GM12878 (cell line): ENCODE measurements around the gene ARPC1B. TPM values are rescaled to one million over a fixed set of nuclear protein-coding genes. Genes with fewer than 3 reads are reported as not detected.

Experiments used
- ATAC-seq: fragments of 200-7000 bp; cut with Tn5 transposase; 3 replicates; pipeline ENCODE4 v1.9.1; 2020; ENCODE audit warnings: mild to moderate bottlenecking, moderate library complexity
- BruUV-seq: library from RNA; stranded (reverse); fragments of 400-500 nt; replicated peaks from 2 replicates; lab custom pipeline; 2021; lab: Mats Ljungman, UMichigan
- CTCF ChIA-PET: fragments of 300-600 bp; sonication (Branson Sonifier 250); formaldehyde crosslinking; extraction: SDS; loops from one replicate; lab custom pipeline; 2021; ENCODE audit warnings: inconsistent platforms; lab: Yijun Ruan, JAX
- POLR2A ChIA-PET: fragments of 350-600 bp; formaldehyde crosslinking; extraction: SDS; loops from one replicate; lab custom pipeline; 2021; ENCODE audit warnings: inconsistent platforms; lab: Charles Lee
- RAD21 ChIA-PET: fragments of 300-600 bp; sonication (Branson Sonifier 250); formaldehyde crosslinking; loops from one replicate; lab custom pipeline; 2023; ENCODE audit warnings: antibody characterized with exemption; ENCODE audit not compliant: unreplicated experiment; lab: Charles Lee
- SMC1A ChIA-PET: fragments of 300-600 bp; sonication (Branson Sonifier 250); formaldehyde crosslinking; loops from one replicate; lab custom pipeline; 2023; ENCODE audit not compliant: unreplicated experiment, uncharacterized antibody; lab: Charles Lee
- DNase-seq: peaks from one replicate; pipeline ENCODE4 v3.0.0-alpha.2; 2011; ENCODE audit warnings: low read depth, low spot score
- FAIRE-seq: peaks from 3 replicates; lab custom pipeline; 2011; peaks lifted over from hg19 to GRCh38; lab: Jason Lieb, UNC
- H2AFZ ChIP-seq: 2 replicates; pipeline ENCODE4 v1.6.0; 2011; ENCODE audit warnings: low read depth, low read length, control low read depth; ENCODE audit not compliant: control insufficient read depth
- H3K27ac ChIP-seq: 2 replicates; pipeline ENCODE4 v1.5.1; 2011; ENCODE audit warnings: control low read depth; ENCODE audit not compliant: control insufficient read depth, insufficient read depth
- H3K27me3 ChIP-seq, 2 experiments: replicated peaks in 1 of 2; 2 replicates each; pipeline versions ENCODE4 v1.6.0 to v1.6.1; 2011; ENCODE audit warnings: low read length in 1 of 2; ENCODE audit not compliant: control insufficient read depth in 2 of 2, insufficient read depth in 2 of 2
- H3K36me3 ChIP-seq, 2 experiments: 2 replicates each; pipeline ENCODE4 v1.5.1; 2011; ENCODE audit warnings: low read length in 1 of 2; ENCODE audit not compliant: control insufficient read depth in 2 of 2, insufficient read depth in 2 of 2
- H3K4me1 ChIP-seq: 2 replicates; pipeline ENCODE4 v1.6.1; 2011; ENCODE audit warnings: mild to moderate bottlenecking, low read length, moderate library complexity, mixed read lengths; ENCODE audit not compliant: control insufficient read depth, insufficient read depth
- H3K4me2 ChIP-seq: 2 replicates; pipeline ENCODE4 v1.6.0; 2011; ENCODE audit warnings: control low read depth; ENCODE audit not compliant: control insufficient read depth, insufficient read depth
- H3K4me3 ChIP-seq: fragments of 200-600 bp; sonication (generic); 2 replicates; pipeline ENCODE4 v1.5.1; 2016
- H3K79me2 ChIP-seq: 2 replicates; pipeline ENCODE4 v1.6.0; 2011; ENCODE audit warnings: low read length; ENCODE audit not compliant: control insufficient read depth, insufficient read depth
- H3K9ac ChIP-seq: 2 replicates; pipeline ENCODE4 v1.8.0; 2011; ENCODE audit warnings: low read length, control low read depth, mixed read lengths; ENCODE audit not compliant: control insufficient read depth, insufficient read depth
- H3K9me3 ChIP-seq: replicated peaks from 3 replicates; pipeline ENCODE4 v1.5.1; 2011; ENCODE audit warnings: mild to moderate bottlenecking, low read length; ENCODE audit not compliant: control insufficient read depth, insufficient read depth
- H4K20me1 ChIP-seq: 2 replicates; pipeline ENCODE4 v1.6.0; 2011; ENCODE audit not compliant: control insufficient read depth, insufficient read depth
- BACH1 ChIP-seq: fragments of 450-650 bp; IDR thresholded peaks from 2 replicates; pipeline ENCODE4 v1.6.1; 2017; ENCODE audit warnings: mild to moderate bottlenecking, borderline replicate concordance
- CEBPB ChIP-seq, 2 experiments: fragments of 150-350 bp in 1 of 2; IDR thresholded peaks; 2 replicates each; pipeline ENCODE4 v1.6.1; 2012 to 2014; ENCODE audit warnings: low read depth in 2 of 2, low read length in 2 of 2, borderline replicate concordance in 1 of 2, inconsistent platforms in 1 of 2
- CREB1 ChIP-seq: IDR thresholded peaks from 2 replicates; pipeline ENCODE4 v1.6.1; 2012; ENCODE audit warnings: low read depth, mild to moderate bottlenecking, inconsistent platforms
- NFIC ChIP-seq: IDR thresholded peaks from 2 replicates; pipeline ENCODE4 v1.6.1; 2012; ENCODE audit warnings: low read depth, mild to moderate bottlenecking, inconsistent platforms, low read length, moderate library complexity
- PAX8 ChIP-seq: fragments of 450-650 bp; IDR thresholded peaks from 2 replicates; pipeline ENCODE4 v1.6.1; 2017; ENCODE audit warnings: mild to moderate bottlenecking, moderate library complexity
- POLR2A ChIP-seq: IDR thresholded peaks from 2 replicates; pipeline ENCODE4 v1.6.1; 2011; ENCODE audit warnings: low read depth, mild to moderate bottlenecking, low read length
- RBBP5 ChIP-seq: fragments of 200-600 bp; sonication (generic); conservative IDR thresholded peaks from 2 replicates; pipeline ENCODE4 v1.6.1; 2016
- WGBS: methylation state at CpG from one replicate; pipeline ENCODE4 v1.1.6; 2016; ENCODE audit warnings: low lambda C conversion rate; ENCODE audit not compliant: insufficient replicate concordance, insufficient coverage; ENCODE audit errors: missing lambda C conversion rate; 5-methylcytosine and 5-hydroxymethylcytosine counted together
- in situ Hi-C: fragments of 300-500 bp; cut with MboI; formaldehyde crosslinking; loops from 9 replicates; pipeline ENCODE4 v1.14.3; 2018; ENCODE audit warnings: mixed read lengths
- intact Hi-C: fragments of 100-400 bp; cut with micrococcal nuclease; formaldehyde crosslinking; loops from one replicate; pipeline ENCODE4 v1.14.2; 2022; ENCODE audit not compliant: unreplicated experiment
- polyA plus RNA-seq, 11 experiments: library from polyadenylated mRNA; depleted of rRNA in 4 of 11; unstranded in 6 of 11; stranded (reverse) in 5 of 11; fragments of >200 nt; fragmentation: Nextera tagmentation in 4 of 11; fragmentation: Illumina TruSeq in 1 of 11; extraction: Ambion mirVana in 4 of 11; extraction: Trizol in 1 of 11; gene quantifications; 1 replicate in 1 of 11; 2 replicates in 10 of 11; pipeline versions ENCODE4 v1.2.1 to v1.2.3, GENCODE V29; 2011 to 2016; ENCODE audit warnings: inconsistent platforms in 2 of 11, missing spikeins in 2 of 11, low read depth in 1 of 11
- total RNA-seq, 4 experiments: library from RNA; depleted of rRNA in 3 of 4; stranded (reverse); fragments of >200 nt in 3 of 4; fragmentation: Illumina TruSeq in 1 of 4; extraction: Trizol in 1 of 4; gene quantifications; 2 replicates each; pipeline versions ENCODE4 v1.2.1 to v1.2.3, GENCODE V29; 2013 to 2021
- TF ChIP-seq, protein P1 (sequence below): fragments of 450-650 bp; formaldehyde crosslinking; IDR thresholded peaks from 2 replicates; pipeline ENCODE4 v1.5.0; 2022; ENCODE audit warnings: mild to moderate bottlenecking, missing genetic modification characterization

The ARPC1B gene
- total and polyA plus RNA-seq, 10 of the 15 experiments (the other 5 are each of a cell fraction or from before 2014, with no cell fraction given): 14.1 to 762 (median 387) TPM

DNA sequence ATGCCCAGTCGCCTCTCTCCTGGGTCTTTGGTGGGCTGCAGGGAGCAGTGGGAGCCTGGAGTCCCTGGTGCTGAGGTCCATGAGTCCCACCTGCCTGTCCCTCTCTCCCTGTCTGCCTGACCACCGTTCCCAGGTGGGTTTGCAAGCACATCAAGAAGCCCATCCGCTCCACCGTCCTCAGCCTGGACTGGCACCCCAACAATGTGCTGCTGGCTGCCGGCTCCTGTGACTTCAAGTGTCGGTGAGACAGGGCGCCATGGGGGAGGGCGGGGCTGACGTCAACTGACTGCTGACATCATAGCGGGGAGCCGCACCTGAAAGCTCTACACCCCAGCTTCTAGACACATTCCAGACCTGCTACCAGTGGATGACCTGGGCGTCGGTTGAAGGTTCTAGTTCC, 15.2 kb downstream of the ARPC1B start:
- Histone ChIP-seq H3K4me2 (no peak overlapping the region), H3K4me3 (no peak overlapping the region), H3K9me3 (no peaks in the 10 kb centered on the region), H3K79me2 (no peaks in the 10 kb centered on the region; the same call in 1 of the 2 replicates), H3K36me3 (peaks cover 42 to 58% of the 10 kb centered on the region in 2 experiments), H3K27me3 (no peaks in the 10 kb centered on the region), H3K9ac (no peak overlapping the region), H4K20me1 (no peaks in the 10 kb centered on the region), H3K4me1 (peaks cover 4% of the 10 kb centered on the region; the same call in 1 of the 2 replicates), H2AFZ (no peak overlapping the region), H3K27ac (no peak overlapping the region)
- TF ChIP-seq POLR2A: peak; percentile 55; the same call in 1 of the 2 replicates
- TF ChIP-seq CREB1: no peak
- no peak for TF ChIP-seq NFIC
- no peak for TF ChIP-seq CEBPB (IDR thresholded peaks at IDR 0.05; ENCODE audit: borderline replicate concordance in 1 of 2, low read depth in 2 of 2, low read length in 2 of 2)
- TF ChIP-seq PAX8: no peak
- TF ChIP-seq RBBP5: no peak
- TF ChIP-seq BACH1: no peak
- TF ChIP-seq, protein P1, sequence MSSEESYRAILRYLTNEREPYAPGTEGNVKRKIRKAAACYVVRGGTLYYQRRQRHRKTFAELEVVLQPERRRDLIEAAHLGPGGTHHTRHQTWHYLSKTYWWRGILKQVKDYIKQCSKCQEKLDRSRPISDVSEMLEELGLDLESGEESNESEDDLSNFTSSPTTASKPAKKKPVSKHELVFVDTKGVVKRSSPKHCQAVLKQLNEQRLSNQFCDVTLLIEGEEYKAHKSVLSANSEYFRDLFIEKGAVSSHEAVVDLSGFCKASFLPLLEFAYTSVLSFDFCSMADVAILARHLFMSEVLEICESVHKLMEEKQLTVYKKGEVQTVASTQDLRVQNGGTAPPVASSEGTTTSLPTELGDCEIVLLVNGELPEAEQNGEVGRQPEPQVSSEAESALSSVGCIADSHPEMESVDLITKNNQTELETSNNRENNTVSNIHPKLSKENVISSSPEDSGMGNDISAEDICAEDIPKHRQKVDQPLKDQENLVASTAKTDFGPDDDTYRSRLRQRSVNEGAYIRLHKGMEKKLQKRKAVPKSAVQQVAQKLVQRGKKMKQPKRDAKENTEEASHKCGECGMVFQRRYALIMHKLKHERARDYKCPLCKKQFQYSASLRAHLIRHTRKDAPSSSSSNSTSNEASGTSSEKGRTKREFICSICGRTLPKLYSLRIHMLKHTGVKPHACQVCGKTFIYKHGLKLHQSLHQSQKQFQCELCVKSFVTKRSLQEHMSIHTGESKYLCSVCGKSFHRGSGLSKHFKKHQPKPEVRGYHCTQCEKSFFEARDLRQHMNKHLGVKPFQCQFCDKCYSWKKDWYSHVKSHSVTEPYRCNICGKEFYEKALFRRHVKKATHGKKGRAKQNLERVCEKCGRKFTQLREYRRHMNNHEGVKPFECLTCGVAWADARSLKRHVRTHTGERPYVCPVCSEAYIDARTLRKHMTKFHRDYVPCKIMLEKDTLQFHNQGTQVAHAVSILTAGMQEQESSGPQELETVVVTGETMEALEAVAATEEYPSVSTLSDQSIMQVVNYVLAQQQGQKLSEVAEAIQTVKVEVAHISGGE (CRISPR knock-in tag): no peak
- ChIA-PET RAD21 (no interaction called here), POLR2A (interaction anchor here (0.6 kb wide), 1 partner anchor 14 kb away, joined by 3 read pairs; no protein-coding TSS in a partner anchor), SMC1A (interaction anchor here (0.8 kb wide), 1 partner anchor 162 kb away, joined by 3 read pairs; the partner anchor contains the start of gene FAM200A), CTCF (no interaction called here)
- no TSS peak for BruUV-seq
- DNase-seq: no peak
- FAIRE-seq: no peak
- intact Hi-C loops (no loop called here), in situ Hi-C loops (no loop called here)
- no peak for ATAC-seq
- 95% methylated on average over 13 of the region's 13 CpGs for WGBS
